ENCODE measurements around the gene IER5L.

Gene IER5L

GRCh38 chr9:129177791-129178567 is at the start of gene IER5L:
Gene IER5L, minus strand, starts transcription at chr9:129178261. Its CDS starts 209 bp downstream, at chr9:129178052.
- peak; percentile 96 for DNase-seq

GRCh38 chr9:129227843-129228189 is 49.8 kb upstream of the IER5L start:
- DNase-seq = no peak

- no peak for DNase-seq
Observed at GRCh38 chr9:129225815-129226214, 47.8 kb upstream of the IER5L start.

GRCh38 chr9:129225490-129225778 is 47.4 kb upstream of the IER5L start:
- no peak for DNase-seq

GRCh38 chr9:129224618-129225489 is 46.8 kb upstream of the IER5L start:
- DNase-seq = no peak

- no peak for DNase-seq
Observed at GRCh38 chr9:129223551-129224208, 45.6 kb upstream of the IER5L start.

- DNase-seq = no peak
Observed at GRCh38 chr9:129222819-129223218, 44.8 kb upstream of the IER5L start.

GRCh38 chr9:129221979-129222635 is 44.0 kb upstream of the IER5L start:
- no peak for DNase-seq

GRCh38 chr9:129221233-129221632 is 43.2 kb upstream of the IER5L start:
- no peak for DNase-seq

- DNase-seq = no peak
Observed at GRCh38 chr9:129220771-129221170, 42.7 kb upstream of the IER5L start.

- DNase-seq = no peak
Observed at GRCh38 chr9:129218918-129219317, 40.9 kb upstream of the IER5L start.

- no peak for DNase-seq
Observed at GRCh38 chr9:129218272-129218625, 40.2 kb upstream of the IER5L start.

GRCh38 chr9:129213551-129213950 is 35.5 kb upstream of the IER5L start:
- DNase-seq = no peak

GRCh38 chr9:129211686-129212085 is 33.6 kb upstream of the IER5L start:
- no peak for DNase-seq

GRCh38 chr9:129210125-129210524 is 32.1 kb upstream of the IER5L start:
- DNase-seq = no peak

- DNase-seq = no peak
Observed at GRCh38 chr9:129209580-129209979, 31.5 kb upstream of the IER5L start.

GRCh38 chr9:129209109-129209508 is 31.0 kb upstream of the IER5L start:
- no peak for DNase-seq

GRCh38 chr9:129208207-129209032 is 30.4 kb upstream of the IER5L start:
- no peak for DNase-seq

GRCh38 chr9:129206905-129207304 is 28.8 kb upstream of the IER5L start:
- no peak for DNase-seq

GRCh38 chr9:129206401-129206800 is 28.3 kb upstream of the IER5L start:
- DNase-seq = no peak

- DNase-seq = no peak
Observed at GRCh38 chr9:129204840-129205239, 26.8 kb upstream of the IER5L start.

GRCh38 chr9:129203556-129203909 is 25.5 kb upstream of the IER5L start:
- DNase-seq = no peak
